ENCODE data around the gene PTPRA.
"Not testable (repeated sequence)": the region's sequence is repeated elsewhere in the genome, so short reads cannot be mapped to it uniquely, and the experiment has no call there.

The PTPRA gene

GRCh38 chr20:3045816-3046676 lies 172.8 kb downstream of the PTPRA start, which contains the start of gene MRPS26:
Gene MRPS26 (plus strand): TSS chr20:3046052. CDS start chr20:3046069, 17 bp downstream.
- peak; percentile 72 to 90 for DNase-seq

DNA sequence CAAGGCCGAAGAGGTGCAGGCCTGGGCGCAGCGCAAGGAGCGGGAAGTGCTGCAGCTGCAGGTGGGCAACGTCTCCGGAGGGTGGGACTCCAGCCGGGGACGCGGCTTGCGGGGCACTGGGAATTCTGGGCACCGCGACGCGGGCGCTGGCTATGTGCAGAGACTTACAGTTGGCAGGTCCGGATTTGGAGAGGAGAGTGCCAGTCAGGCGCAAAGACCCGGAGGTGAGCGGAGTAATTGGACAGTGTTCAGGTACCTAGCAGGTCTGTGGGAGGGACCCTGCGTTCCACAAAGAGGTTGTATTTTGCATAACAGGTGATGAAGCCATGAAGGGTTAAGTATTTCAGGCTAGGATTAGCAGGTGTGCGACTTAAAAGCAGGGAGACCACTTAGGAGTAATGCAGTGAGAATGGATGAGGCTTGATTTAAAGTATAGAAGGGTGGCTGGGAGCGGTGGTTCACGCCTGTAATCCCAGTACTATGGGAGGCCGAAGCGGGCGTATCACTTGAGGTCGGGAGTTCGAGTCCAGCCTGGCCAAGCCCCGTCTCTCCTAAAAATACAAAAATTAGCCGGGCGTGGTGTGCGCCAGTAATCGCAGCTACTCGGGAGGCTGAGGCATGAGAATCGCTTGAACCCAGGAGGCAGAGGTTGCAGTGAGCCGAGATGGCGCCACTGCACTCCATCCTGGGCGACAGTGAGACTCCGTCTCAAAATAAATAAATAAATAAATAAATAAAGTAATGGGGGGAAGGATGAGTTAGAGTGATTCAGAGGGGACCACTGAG lies 173.6 kb downstream of the PTPRA start:
- no peak for DNase-seq

- DNase-seq = no peak
These were observed 174.5 kb downstream of the PTPRA start for GRCh38 chr20:3047486-3048419.

GRCh38 chr20:3051385-3052019 lies 178.2 kb downstream of the PTPRA start:
- DNase-seq = no peak

GRCh38 chr20:3059489-3059888 lies 186.2 kb downstream of the PTPRA start:
- no peak for DNase-seq

DNA sequence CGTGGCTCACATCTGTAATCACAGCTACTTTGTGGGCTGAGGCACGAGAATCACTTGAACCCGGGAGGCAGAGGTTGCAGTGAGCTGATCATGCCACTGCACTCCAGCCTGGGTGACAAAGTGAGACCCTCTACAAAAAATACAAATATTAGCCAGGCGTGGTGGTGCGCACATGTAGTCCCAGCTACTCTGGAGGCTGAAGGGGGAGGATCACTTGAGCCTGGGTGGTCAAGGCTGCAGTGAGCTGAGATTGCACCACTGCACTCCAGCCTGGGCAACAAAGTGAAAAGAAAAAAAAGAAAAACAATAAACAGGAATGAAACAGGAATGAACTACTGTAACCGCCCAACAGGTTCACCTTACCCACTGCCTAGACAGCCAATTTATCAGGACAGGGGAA lies 190.8 kb downstream of the PTPRA start:
- not testable (repeated sequence) for DNase-seq

DNA sequence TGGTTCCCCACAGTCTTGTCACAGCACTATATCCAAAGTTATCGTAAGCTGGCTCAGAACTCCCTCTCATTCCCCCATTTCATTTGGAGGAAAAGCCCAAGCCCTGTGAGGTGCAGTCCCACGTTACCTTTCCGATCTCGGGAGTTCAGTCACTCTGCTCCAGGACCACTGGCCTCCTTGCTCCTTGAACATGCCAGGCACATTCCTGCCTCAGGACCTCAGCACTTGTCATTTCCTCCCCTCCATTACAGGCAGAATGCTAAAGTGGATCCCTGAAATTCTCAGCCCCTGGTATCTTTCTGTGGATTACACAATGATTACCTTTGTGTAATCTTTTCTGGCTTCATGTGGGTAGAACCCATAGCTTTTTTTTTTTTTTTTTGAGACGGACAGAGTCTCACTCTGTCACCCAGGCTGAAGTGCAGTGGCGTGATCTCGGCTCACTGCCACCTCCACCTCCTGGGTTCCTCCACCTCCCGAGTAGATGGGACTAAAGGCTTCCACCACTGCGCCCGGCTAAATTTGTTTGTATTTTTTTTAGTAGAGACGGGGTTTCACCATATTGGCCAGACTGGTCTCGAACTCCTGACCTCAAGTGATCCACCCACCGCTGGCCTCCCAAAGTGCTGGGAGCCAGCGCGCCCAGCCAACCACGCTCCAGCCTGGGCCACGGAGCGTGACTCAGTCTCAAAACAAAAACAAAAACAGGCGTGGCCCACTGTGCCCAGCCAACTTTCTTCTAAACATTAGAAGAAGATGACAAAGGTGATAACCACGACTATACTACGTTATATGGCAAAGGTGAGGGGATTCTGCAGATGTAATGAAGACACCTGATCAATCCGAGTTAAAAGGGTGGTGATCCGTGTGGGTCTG lies 194.1 kb downstream of the PTPRA start:
- DNase-seq = no peak

GRCh38 chr20:3068075-3068474 lies 194.8 kb downstream of the PTPRA start:
- no peak for DNase-seq

GRCh38 chr20:3068986-3069900 lies 196.0 kb downstream of the PTPRA start:
- peak in 1 of 2 experiments; percentile 42 for DNase-seq

DNA sequence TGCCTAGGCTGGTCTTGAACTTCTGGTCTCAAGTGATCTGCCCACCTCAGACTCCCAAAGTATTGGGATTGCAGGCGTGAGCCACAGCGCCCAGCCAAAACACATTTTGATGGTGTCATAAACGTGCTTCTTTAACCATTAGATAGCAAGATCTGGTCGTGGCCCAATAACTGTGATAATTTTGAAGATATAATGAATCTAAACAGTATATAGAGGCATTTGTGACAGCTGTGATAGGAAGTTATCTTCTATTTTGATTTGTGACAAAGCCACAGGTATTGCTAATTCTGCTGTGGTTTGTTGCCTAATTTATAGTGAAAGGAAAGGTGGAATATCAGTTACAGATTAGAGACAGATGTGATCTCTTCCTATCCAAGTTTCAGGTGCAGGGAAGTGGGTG lies 197.4 kb downstream of the PTPRA start:
- DNase-seq = no peak

- no peak for DNase-seq
These were observed 198.0 kb downstream of the PTPRA start for GRCh38 chr20:3071266-3071609.

DNA sequence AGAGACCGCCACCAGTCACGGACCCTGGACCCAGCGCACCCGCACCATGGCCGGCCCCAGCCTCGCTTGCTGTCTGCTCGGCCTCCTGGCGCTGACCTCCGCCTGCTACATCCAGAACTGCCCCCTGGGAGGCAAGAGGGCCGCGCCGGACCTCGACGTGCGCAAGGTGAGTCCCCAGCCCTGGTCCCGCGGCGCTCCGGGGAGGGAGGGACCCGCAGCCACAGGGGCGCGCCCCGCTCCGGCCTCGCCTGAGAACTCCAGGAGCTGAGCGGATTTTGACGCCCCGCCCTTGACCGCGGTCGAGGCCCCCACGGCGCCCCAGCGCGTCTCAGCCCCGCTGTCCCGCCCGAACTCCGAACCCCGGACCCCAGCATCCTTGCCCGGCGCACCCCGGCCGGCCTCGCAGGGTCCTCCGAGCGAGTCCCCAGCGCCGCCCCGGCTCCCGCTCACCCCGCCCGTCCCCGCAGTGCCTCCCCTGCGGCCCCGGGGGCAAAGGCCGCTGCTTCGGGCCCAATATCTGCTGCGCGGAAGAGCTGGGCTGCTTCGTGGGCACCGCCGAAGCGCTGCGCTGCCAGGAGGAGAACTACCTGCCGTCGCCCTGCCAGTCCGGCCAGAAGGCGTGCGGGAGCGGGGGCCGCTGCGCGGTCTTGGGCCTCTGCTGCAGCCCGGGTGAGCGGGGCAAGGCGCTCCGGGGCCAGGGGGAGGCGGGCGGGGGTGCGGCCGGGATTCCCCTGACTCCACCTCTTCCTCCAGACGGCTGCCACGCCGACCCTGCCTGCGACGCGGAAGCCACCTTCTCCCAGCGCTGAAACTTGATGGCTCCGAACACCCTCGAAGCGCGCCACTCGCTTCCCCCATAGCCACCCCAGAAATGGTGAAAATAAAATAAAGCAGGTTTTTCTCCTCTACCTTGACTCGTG lies 198.6 kb downstream of the PTPRA start, which contains the start of gene OXT:
Gene OXT, plus strand, starts transcription at position 11 of the 920 bp plus-strand sequence. Its CDS starts 36 bp downstream, at position 47.
- DNase-seq = no peak

DNA sequence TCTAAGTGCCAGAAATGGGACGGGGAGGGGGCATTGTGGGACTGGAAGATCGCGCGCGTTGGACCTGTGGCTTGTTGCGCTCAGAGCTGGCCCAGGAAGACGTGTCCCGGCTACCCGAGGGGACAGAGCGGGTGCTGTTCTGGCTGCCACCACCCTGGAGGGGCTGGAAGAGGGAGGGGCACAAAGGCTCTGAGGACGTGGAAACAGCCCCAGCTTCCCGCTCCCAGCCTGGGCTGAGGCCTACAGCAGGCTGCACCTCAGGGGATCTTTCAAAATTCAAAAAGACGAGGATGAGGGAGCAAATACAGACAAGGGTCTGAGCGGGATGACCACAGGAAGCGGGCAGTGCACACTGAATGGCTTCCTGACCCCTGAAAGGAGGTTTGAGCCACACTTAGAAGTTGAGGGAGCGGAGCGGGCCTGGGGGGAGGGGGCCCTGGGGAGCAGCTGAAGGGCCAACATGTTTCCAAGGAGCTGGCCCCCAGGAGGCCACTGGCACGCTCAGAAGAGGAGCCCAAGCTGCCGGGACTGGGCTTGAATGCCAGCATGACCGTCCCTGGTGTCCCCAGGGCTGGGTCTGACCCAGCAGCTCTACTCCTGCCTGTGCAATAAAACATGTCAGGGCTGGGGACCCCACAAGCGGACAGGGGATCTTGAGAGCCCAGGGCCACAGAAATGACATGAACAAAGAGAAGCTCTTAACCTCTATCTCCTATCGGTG lies 199.4 kb downstream of the PTPRA start:
- no peak for DNase-seq

- not testable (repeated sequence) for DNase-seq
These were observed 200.0 kb downstream of the PTPRA start for GRCh38 chr20:3073251-3073643.

DNA sequence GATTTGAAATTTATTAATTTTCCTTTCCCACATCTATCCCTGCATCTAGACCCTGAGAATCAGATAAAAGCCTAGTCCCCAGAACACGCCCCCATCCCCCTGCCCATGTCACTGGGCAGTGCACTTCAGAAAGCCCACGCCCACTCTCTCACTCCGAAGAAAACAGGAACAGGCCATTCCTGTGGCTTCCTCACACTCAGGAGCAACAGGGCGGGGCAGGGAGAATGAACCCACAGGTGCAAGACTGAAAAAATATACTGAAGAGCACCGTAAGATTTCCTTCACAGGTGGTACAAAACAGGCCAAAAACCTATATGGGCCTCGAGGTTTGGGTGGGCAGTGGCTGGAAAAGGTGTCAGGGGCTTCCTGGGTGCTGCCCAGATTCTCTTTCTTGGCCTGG lies 201.5 kb downstream of the PTPRA start:
- DNase-seq = no peak

DNA sequence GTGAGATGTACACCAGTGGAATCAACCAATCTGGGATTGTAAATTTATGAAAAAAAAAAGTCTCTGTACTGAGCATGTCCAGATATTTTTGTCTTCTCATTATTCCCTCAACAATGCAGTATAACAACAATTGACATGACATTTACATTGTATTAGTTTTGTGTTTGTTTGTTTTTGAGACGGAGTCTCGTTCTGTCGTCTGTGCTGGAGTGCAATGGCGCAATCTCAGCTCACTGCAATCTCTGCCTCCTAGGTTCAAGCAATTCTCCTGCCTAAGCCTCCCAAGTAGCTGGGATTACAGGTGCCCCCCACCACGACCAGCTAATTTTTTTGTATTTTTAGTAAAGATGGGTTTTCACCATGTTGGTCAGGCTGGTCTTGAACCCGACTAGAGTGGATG lies 202.0 kb downstream of the PTPRA start:
- not testable (repeated sequence) for DNase-seq

GRCh38 chr20:3077618-3078134 lies 204.4 kb downstream of the PTPRA start:
- DNase-seq = no peak

DNA sequence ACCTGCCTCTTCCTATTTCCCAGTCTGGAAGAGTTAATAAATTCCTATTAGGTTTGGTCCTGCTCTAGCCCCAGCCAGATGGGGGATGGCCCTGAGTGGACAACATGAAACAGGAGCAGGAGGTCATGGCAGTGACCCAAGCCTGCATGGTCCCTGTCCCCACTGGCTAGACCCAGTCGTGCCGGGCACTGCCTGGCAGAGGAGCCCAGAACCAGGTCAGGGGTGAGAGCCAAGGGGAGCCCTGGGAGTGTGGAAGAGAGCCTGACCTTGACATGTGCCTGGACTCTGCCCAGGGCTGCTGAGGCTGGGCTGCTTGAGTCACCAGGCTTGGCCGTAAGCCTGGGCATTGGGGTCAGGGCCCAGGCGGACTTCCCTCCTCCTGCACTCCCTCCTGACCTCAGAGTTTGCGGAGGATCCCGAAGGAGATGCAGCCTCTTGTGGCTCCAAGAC lies 207.7 kb downstream of the PTPRA start:
- no peak for DNase-seq

Measured in SW 1271 (cell line).